RCC 7860 (cell line): ENCODE data around the gene KRTAP9-8.
"Not testable (repeated sequence)": the region's sequence is repeated elsewhere in the genome, so short reads cannot be mapped to it uniquely, and the experiment has no call there.

Source experiments
- DNase-seq: peaks from one replicate; pipeline ENCODE4 v3.0.0-alpha.2; 2015; ENCODE audit warnings: low spot score
- FAIRE-seq: peaks from 2 replicates; lab custom pipeline; 2012; peaks lifted over from hg19 to GRCh38; lab: Jason Lieb, UNC

KRTAP9-8 gene

GRCh38 chr17:41237949-41238437, at the start of gene KRTAP9-8:
Gene KRTAP9-8 (plus strand): TSS chr17:41237999. CDS start chr17:41238052, 53 bp downstream.
- not testable (repeated sequence) for DNase-seq, FAIRE-seq

- DNase-seq, FAIRE-seq: not testable (repeated sequence)
These were observed 47.9 kb upstream of the KRTAP9-8 start, which contains the start of gene KRTAP9-1 for GRCh38 chr17:41189837-41190318. Gene KRTAP9-1 (plus strand): TSS chr17:41189887. CDS start chr17:41189887, 0 bp downstream.

GRCh38 chr17:41190328-41190727, 47.5 kb upstream of the KRTAP9-8 start:
- DNase-seq (no peak), FAIRE-seq (no peak)

GRCh38 chr17:41196068-41196467, 41.7 kb upstream of the KRTAP9-8 start:
- DNase-seq (no peak), FAIRE-seq (no peak)

- FAIRE-seq = no peak
These were observed 38.2 kb upstream of the KRTAP9-8 start for GRCh38 chr17:41199421-41200078.

GRCh38 chr17:41211845-41212466, 25.8 kb upstream of the KRTAP9-8 start:
- DNase-seq (peak; percentile 30), FAIRE-seq (no peak)

More at GRCh38 chr17:41199421-41200078, 38.2 kb upstream of the KRTAP9-8 start:
- no peak for DNase-seq

GRCh38 chr17:41212524-41213169, 25.2 kb upstream of the KRTAP9-8 start:
- no peak for FAIRE-seq
- no peak for DNase-seq

- DNase-seq (no peak), FAIRE-seq (no peak)
These were observed 22.1 kb upstream of the KRTAP9-8 start for GRCh38 chr17:41215681-41216080.

- no peak for DNase-seq
- no peak for FAIRE-seq
These were observed 14.0 kb upstream of the KRTAP9-8 start for GRCh38 chr17:41223821-41224220.

GRCh38 chr17:41226051-41226450, 11.7 kb upstream of the KRTAP9-8 start:
- DNase-seq (no peak), FAIRE-seq (no peak)

GRCh38 chr17:41226598-41227095, 11.2 kb upstream of the KRTAP9-8 start, which contains the start of gene KRTAP9-2:
Gene KRTAP9-2 (plus strand): TSS chr17:41226648. CDS start chr17:41226655, 7 bp downstream.
- DNase-seq, FAIRE-seq: not testable (repeated sequence)

GRCh38 chr17:41230094-41230493, 7.7 kb upstream of the KRTAP9-8 start:
- FAIRE-seq (no peak), DNase-seq (no peak)

GRCh38 chr17:41231731-41232130, 6.1 kb upstream of the KRTAP9-8 start:
- FAIRE-seq = no peak
- no peak for DNase-seq

GRCh38 chr17:41232399-41233105, 5.2 kb upstream of the KRTAP9-8 start, which contains the start of gene KRTAP9-3:
Gene KRTAP9-3 (plus strand): TSS chr17:41232449. CDS start chr17:41232502, 53 bp downstream.
- FAIRE-seq, DNase-seq: not testable (repeated sequence)

GRCh38 chr17:41237116-41237515, 683 bp upstream of the KRTAP9-8 start:
- FAIRE-seq, DNase-seq: not testable (repeated sequence)

- not testable (repeated sequence) for DNase-seq, FAIRE-seq
These were observed 9.4 kb downstream of the KRTAP9-8 start for GRCh38 chr17:41246995-41247787.

GRCh38 chr17:41249637-41250240, 11.9 kb downstream of the KRTAP9-8 start, which contains the start of gene KRTAP9-4:
Gene KRTAP9-4 (plus strand): TSS chr17:41249687. CDS start chr17:41249721, 34 bp downstream.
- not testable (repeated sequence) for FAIRE-seq, DNase-seq

- DNase-seq = no peak
- FAIRE-seq = no peak
These were observed 13.5 kb downstream of the KRTAP9-8 start for GRCh38 chr17:41251261-41251660.

GRCh38 chr17:41254861-41255260, 17.1 kb downstream of the KRTAP9-8 start:
- no peak for FAIRE-seq
- DNase-seq = no peak
